HT-29 (cell line): ENCODE measurements around the gene GARNL3. TPM values are rescaled to one million over a fixed set of nuclear protein-coding genes. Genes with fewer than 3 reads are reported as not detected.

Source experiments
- DNase-seq: peaks from one replicate; pipeline ENCODE4 v3.0.0-alpha.2; 2015; ENCODE audit warnings: low spot score
- total RNA-seq: library from RNA; depleted of rRNA; stranded (reverse); fragments of >200 nt; shearing (Covaris generic); gene quantifications from 2 replicates; pipeline ENCODE4 v1.2.3, GENCODE V29; 2014

Gene GARNL3
- total RNA-seq, 1 experiment from 2014 or later, result 0.56 TPM

DNA sequence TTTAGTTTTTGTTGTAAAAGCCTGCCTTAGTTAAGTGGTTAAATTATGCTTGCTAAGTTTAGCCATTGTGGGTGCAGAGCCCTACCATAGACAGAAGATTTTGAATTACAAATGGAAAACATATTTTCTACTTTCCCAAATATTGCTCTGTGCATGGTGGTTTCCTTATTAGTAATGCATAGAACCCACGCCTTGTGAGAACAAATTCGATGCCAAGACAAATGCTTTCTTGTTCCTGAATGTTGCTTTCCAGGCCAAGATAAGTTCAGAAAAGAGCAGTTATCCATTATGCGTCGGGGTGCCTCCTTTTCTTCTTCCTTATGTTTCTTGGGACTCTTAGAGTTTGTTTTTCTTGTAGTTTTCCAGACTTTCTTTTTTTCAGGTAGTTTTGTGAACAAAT, 31.0 kb upstream of the GARNL3 start:
- no peak for DNase-seq

- DNase-seq, result no peak
Measured at GRCh38 chr9:127233989-127234388, 30.6 kb upstream of the GARNL3 start.

DNA sequence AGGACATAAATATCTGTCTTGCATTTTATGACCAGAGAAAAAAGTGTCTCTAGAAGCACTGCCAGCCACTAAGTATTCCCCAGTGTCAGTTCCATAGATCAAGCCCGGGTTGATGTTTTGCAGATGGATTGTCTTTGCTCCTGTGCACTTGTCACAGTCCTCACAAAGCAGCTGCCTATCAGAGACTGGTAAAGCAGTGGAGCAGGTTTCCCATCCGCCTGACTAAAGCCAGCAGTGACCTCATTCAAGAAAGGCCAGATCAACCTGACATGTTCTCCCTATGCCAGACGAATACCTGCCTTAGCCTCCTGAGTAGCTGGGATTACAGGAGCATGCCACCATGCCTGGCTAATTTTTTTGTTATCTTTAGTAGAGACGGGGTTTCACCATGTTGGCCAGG, 26.8 kb upstream of the GARNL3 start:
- no peak for DNase-seq

DNA sequence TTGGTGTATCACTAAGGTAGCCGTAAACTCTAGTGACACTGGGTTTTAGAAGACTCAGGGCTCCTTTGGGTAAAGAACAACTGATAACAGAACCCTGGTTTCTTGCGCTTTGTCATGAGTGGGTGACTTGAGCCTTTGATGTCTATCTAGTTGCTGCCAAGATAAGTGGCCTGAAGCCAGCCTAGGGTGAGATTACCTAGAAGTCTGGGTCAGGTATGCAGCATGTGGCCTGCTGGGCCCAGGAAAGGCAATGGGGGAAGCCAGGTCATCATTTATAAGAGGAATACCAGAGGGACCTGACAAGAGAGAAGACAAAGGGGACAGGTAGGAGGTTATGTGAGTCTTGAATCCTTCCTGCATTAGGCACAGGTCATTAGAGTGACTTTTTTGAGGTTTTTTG, 23.2 kb upstream of the GARNL3 start:
- DNase-seq, result no peak

DNA sequence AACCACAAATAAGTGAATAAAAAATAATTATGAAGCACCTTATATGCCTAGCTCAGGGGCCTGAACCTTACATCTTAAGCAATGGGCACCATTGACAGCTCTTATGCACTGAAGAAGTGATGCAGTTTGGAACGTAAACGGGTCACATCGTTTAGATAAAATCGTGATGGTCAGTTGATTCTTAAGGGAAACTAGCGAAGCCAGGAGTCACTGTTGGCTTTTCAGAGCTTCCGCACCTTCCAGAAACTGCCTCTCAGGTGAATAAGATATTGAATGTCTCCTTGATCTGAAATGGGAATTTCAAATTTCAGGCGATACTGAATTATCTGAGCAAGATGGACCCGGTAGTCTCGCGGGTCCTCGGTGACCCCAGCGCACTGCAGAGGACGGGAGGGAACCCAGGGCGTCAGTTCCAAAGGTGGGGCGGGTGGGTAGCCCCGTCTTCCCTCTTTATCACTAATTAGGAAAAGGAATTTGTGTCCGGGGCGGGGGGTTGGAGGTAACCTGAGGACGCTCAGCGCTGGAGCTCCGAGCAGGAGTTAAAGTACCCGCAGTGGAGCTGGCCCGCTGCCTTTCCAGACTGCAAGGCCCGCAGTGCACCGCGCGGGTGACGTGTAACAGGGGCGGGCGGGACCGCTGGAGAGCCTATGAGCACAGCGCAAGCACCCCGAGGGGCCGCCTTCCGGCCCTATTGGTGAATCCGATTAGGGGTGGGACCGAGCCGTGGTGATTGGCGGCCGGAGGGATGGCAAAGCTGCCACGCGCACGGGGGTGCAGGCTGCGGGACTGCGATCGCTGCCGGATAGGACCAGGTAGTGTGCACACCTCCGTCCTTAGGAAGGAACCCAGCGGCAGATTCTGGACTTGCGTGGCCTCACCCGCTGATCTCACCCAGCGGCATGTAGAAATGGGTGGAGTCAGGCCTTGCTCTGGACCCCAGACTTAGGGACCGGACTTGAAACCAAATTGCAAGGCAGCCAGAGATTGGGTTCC, 19.7 kb upstream of the GARNL3 start:
- DNase-seq, result peak; percentile 97

- no peak for DNase-seq
Measured at GRCh38 chr9:127245637-127246164, 18.9 kb upstream of the GARNL3 start.

- no peak for DNase-seq
Measured at GRCh38 chr9:127248241-127248640, 16.3 kb upstream of the GARNL3 start.

DNA sequence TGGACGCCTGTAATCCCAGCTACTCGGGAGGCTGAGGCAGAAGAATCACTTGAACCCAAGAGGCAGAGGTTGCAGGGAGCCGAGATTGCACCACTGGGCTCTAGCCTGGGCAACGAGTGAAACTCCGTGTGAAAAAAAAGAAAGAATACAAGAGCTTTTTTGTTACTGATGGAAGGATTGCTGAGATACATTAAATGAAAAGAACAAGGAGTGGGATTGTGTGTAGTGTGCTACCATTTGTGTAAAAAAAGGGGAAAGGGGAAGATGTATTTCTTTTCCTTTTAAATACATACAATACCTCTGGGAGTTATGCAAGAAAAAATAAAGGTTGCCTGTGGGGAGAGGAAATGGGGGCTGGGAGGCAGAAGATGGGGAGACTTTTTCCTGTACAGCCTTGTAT, 14.7 kb upstream of the GARNL3 start:
- no peak for DNase-seq

DNA sequence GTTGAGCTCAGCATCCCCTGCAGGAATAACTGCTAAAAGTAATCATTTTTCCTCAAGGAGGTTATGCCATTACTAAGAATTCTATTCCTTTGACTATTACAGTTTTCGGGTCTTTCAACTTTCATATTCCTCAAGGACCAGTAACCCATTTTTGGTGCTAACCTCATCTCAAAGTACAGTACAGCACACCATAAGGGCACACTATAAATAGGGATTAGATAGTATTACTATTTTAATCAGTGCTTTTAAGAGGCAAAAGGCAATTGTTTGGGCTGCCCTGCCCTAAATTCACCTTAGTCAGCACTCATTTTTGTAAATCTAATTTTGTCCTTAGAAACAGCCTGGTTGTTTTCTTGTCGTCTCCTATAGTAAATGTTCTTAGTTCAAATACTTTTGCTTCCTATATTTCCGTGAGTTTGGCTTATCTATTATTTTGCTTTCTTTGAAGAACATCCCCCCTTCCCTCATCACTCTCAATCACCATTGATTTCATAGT, 13.6 kb upstream of the GARNL3 start:
- no peak for DNase-seq

- DNase-seq, result no peak
Measured at GRCh38 chr9:127252410-127253318, 11.9 kb upstream of the GARNL3 start.

- no peak for DNase-seq
Measured at GRCh38 chr9:127253446-127253845, 11.1 kb upstream of the GARNL3 start.

GRCh38 chr9:127255692-127256091, 8.9 kb upstream of the GARNL3 start:
- no peak for DNase-seq

- DNase-seq, result no peak
Measured at GRCh38 chr9:127256324-127256723, 8.2 kb upstream of the GARNL3 start.

DNA sequence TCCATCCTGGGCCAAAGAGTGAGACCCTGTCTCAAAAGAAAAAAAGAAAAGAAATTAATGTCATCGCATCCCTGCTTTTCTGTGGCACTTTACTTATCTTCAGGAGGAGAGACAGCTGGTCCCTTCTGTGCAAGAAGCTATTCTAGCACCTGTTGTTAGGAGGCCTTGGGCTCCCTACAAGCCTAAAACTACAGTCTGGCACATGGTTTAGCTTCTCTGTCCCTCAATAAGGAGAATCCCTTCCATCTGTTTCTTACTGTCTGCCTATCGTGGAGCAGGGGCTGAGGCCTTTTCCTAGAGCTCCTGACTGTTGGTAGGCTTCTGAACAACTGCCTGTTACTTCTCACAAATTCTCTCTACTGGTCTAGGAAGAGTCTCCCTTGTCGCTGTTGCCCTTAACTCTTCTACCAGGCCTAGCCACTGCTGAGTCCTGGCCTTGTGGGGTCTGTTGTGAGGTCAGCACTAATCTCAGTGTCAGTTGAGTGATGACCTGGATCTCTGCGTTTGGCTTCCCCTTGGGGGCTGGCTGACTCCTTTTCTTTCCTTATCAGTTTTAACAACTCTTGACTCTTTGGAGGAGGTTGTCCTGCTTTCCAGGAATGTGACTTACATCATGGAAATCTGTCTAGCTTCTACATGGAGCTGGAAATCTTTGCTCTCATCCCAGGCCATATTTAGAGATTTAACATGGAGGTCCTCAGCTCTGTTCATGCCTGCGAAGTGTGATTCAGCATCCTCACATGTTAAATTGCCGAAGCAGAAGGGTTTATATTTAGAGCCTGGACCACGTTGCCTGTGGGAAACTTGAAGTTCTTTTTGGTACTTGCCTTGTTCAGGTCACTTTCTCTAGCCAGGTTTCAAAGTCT, 5.7 kb upstream of the GARNL3 start:
- DNase-seq, result no peak

- DNase-seq, result no peak
Measured at GRCh38 chr9:127262602-127263001, 2.0 kb upstream of the GARNL3 start.

- DNase-seq, result no peak
Measured at GRCh38 chr9:127263237-127263636, 1.3 kb upstream of the GARNL3 start.

GRCh38 chr9:127263664-127264063, 910 bp upstream of the GARNL3 start:
- DNase-seq, result no peak

DNA sequence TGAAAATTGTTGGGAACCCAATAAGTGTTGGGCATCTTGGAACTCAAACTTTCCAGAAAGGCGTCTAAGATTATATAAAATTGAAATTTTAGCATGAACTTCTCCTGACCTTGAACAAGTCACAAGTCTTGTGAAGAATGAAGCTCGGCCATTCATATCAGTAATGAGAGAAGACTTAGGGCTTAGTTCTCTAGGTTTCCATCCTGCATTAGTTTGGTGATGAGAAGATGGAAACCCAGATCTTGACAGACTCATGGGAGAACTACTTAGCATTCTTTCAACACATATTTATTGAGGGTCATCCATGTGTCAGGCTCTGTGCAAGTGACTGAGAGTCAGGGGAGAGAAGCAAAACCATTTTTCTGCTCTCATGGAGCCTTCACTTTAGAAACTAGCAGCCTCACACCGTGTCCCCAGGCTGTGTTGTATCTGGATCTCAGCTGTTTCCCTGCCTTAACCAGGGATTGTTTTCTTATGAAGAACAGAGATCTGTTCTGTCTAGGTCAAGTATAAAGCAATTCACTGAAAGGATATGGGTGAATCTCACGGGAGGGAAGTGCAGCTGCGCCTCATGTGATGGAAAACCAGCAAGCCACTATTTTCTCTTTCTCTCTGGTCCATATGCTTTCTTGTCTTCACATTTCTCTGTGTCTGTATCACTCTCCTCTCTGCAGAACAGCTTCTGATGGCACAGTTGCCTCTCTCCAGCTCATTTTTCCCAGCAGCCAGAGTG, 3.4 kb downstream of the GARNL3 start:
- no peak for DNase-seq

- no peak for DNase-seq
Measured at GRCh38 chr9:127269449-127269848, 4.9 kb downstream of the GARNL3 start.

DNA sequence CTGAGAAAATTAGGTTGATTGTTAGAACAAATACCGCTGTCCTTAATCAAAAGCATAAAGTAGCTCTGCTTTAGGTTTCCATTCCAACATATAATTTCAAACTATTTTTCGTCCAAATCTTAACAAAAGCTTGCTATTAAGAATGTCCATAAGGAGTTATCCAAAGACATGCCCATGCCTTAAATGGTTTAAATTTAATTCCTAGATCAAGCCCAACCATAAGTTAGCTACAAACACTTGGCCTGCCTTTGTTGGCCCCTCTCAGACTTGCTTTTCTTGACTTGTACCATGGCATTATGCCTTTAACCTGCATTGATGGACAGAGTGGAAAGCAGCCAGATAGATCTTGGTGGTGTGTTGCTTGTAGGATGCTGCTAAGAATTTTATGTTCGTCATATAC, 8.8 kb downstream of the GARNL3 start:
- DNase-seq, result no peak
